Measurements from ENCODE around the gene RAB22A. TPM values are rescaled to one million over a fixed set of nuclear protein-coding genes. Genes with fewer than 3 reads are reported as not detected.

RAB22A gene
- total RNA-seq, 1 donor from 2014 or later, result 7.9 TPM

DNA sequence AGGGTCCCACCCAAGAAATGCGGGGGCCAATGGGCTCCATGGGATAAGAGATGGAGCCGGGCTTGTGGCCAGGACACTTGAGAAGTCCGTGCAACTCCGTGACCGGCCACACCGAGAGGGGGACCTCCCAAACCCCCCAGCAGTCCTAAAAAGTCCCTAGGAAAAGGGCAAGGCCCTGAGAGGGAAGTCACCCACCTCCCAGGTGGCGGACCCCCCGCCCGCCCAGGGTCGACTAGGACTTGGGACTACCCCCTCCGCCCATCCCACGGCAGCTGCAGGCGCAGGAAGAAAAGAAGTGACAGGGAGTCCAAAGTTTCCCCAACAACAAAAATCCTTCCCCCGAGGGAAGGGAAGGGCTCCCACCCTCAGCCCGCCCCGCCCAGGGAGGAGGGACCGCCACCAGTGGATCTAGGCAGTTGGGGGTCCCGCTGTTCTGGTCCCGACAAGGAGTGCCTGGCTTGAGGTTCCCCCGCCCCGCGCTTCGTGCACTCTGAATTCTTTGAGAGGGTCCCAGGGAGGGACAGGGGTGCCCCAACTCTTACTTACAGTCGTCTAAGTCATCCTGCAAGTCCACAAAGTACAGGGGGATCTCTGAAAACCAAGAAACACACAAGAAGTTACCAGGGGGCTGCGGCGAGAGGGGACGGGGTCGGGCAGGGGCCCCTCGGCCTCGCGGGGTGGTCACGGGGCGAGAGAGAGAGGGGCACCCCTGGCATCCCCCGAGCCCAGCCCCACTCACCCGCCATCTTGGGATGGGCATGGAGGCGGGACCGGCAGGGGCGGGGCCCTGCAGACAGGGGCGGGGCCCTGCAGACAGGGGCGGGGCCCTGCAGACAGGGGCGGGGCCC lies 611 bp upstream of the RAB22A start:
- Histone ChIP-seq H2AFZ (replicated peaks) (peak overlapping the region; percentile 96), H3K36me3 (peaks cover 7% of the 10 kb centered on the region), H3K4me3 (peak overlapping the region; percentile 100), H3K79me2 (ENCODE audit: low read depth) (peaks cover 24% of the 10 kb centered on the region), H4K20me1 (ENCODE audit: low read depth) (peaks cover 10% of the 10 kb centered on the region), H3K27ac (no peak overlapping the region), H3K4me2 (peak overlapping the region; percentile 83), H3K9ac (peak overlapping the region; percentile 57), H3K27me3 (no peaks in the 10 kb centered on the region), H3K9me3 (ENCODE audit: low read depth) (no peaks in the 10 kb centered on the region), H3F3A (ENCODE audit: low read depth) (peaks cover 6% of the 10 kb centered on the region), H3K4me1 (peaks cover 7% of the 10 kb centered on the region)
- Mint-ChIP-seq H3K27ac (no peak overlapping the region), H3K27me3 (ENCODE audit: insufficient read depth, low read depth) (no peaks in the 10 kb centered on the region), H3K4me1 (peaks cover 10% of the 10 kb centered on the region), H3K36me3 (peaks cover 19% of the 10 kb centered on the region), H3K9me3 (no peaks in the 10 kb centered on the region), H3K4me3 (peak overlapping the region; percentile 91)
- no peak for TF ChIP-seq EZH2phosphoT487 (IDR thresholded peaks at IDR 0.05)
- TF ChIP-seq, protein P1, sequence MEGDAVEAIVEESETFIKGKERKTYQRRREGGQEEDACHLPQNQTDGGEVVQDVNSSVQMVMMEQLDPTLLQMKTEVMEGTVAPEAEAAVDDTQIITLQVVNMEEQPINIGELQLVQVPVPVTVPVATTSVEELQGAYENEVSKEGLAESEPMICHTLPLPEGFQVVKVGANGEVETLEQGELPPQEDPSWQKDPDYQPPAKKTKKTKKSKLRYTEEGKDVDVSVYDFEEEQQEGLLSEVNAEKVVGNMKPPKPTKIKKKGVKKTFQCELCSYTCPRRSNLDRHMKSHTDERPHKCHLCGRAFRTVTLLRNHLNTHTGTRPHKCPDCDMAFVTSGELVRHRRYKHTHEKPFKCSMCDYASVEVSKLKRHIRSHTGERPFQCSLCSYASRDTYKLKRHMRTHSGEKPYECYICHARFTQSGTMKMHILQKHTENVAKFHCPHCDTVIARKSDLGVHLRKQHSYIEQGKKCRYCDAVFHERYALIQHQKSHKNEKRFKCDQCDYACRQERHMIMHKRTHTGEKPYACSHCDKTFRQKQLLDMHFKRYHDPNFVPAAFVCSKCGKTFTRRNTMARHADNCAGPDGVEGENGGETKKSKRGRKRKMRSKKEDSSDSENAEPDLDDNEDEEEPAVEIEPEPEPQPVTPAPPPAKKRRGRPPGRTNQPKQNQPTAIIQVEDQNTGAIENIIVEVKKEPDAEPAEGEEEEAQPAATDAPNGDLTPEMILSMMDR (IDR thresholded peaks at IDR 0.05), result no peak
- no peak for TF ChIP-seq EZH2 (IDR thresholded peaks at IDR 0.05)
- DNase-seq (ENCODE audit: low spot score), result peak; percentile 76

- Mint-ChIP-seq H3K27me3 (ENCODE audit: insufficient read depth, low read depth) (peaks cover 2% of the 10 kb centered on the region), H3K4me1 (peaks cover 10% of the 10 kb centered on the region), H3K36me3 (peaks cover 24% of the 10 kb centered on the region), H3K27ac (peak overlapping the region; percentile 72), H3K9me3 (no peaks in the 10 kb centered on the region), H3K4me3 (peak overlapping the region; percentile 94)
- Histone ChIP-seq H3K27me3 (no peaks in the 10 kb centered on the region), H3K27ac (peak overlapping the region; percentile 78), H3K36me3 (peaks cover 7% of the 10 kb centered on the region), H3F3A (ENCODE audit: low read depth) (peaks cover 6% of the 10 kb centered on the region), H3K4me1 (peaks cover 6% of the 10 kb centered on the region), H3K4me2 (peak overlapping the region; percentile 99), H3K9ac (peak overlapping the region; percentile 97), H3K79me2 (ENCODE audit: low read depth) (peaks cover 24% of the 10 kb centered on the region), H3K4me3 (peak overlapping the region; percentile 100), H2AFZ (replicated peaks) (peak overlapping the region; percentile 99), H4K20me1 (ENCODE audit: low read depth) (peaks cover 10% of the 10 kb centered on the region), H3K9me3 (ENCODE audit: low read depth) (no peaks in the 10 kb centered on the region)
- no peak for TF ChIP-seq EZH2phosphoT487 (IDR thresholded peaks at IDR 0.05)
- TF ChIP-seq, protein P1 (IDR thresholded peaks at IDR 0.05), result no peak
- TF ChIP-seq EZH2 (IDR thresholded peaks at IDR 0.05), result no peak
- DNase-seq (ENCODE audit: low spot score), result no peak
Measured at GRCh38 chr20:58310291-58310782, 822 bp downstream of the RAB22A start.

- no peak overlapping the region for H3K4me3 ChIP-seq
- Mint-ChIP-seq H3K4me1 (peaks cover 10% of the 10 kb centered on the region), H3K4me3 (no peak overlapping the region), H3K27ac (no peak overlapping the region), H3K36me3 (peaks cover 35% of the 10 kb centered on the region), H3K9me3 (no peaks in the 10 kb centered on the region), H3K27me3 (ENCODE audit: insufficient read depth, low read depth) (peaks cover 2% of the 10 kb centered on the region)
- H3F3A ChIP-seq (ENCODE audit: low read depth), result peaks cover 6% of the 10 kb centered on the region
- peaks cover 7% of the 10 kb centered on the region for H3K36me3 ChIP-seq
- peaks cover 6% of the 10 kb centered on the region for H3K4me1 ChIP-seq
- peaks cover 24% of the 10 kb centered on the region for H3K79me2 ChIP-seq (ENCODE audit: low read depth)
- no peaks in the 10 kb centered on the region for H3K27me3 ChIP-seq
- H4K20me1 ChIP-seq (ENCODE audit: low read depth), result peaks cover 10% of the 10 kb centered on the region
- H3K9ac ChIP-seq, result no peak overlapping the region
- no peak overlapping the region for H3K4me2 ChIP-seq
- TF ChIP-seq EZH2 (IDR thresholded peaks at IDR 0.05), result no peak
- no peak for TF ChIP-seq EZH2phosphoT487 (IDR thresholded peaks at IDR 0.05)
- TF ChIP-seq, protein P1 (IDR thresholded peaks at IDR 0.05), result no peak
- no peak overlapping the region for H2AFZ ChIP-seq (replicated peaks)
- no peaks in the 10 kb centered on the region for H3K9me3 ChIP-seq (ENCODE audit: low read depth)
- H3K27ac ChIP-seq, result no peak overlapping the region
- no peak for DNase-seq (ENCODE audit: low spot score)
Measured at GRCh38 chr20:58312836-58313235, 3.3 kb downstream of the RAB22A start.
